NCI-H1436 (cell line): ENCODE results near the gene ABCA4.

Experiments used
- DNase-seq: peaks from one replicate; lab custom pipeline; 2025; lab: John Stamatoyannopoulos, UW

Gene ABCA4

GRCh38 chr1:94122201-94122970 lies 1.4 kb upstream of the ABCA4 start:
- no peak for DNase-seq

GRCh38 chr1:94121411-94121821 lies 468 bp upstream of the ABCA4 start:
- no peak for DNase-seq

GRCh38 chr1:94120570-94120901 lies 412 bp downstream of the ABCA4 start:
- no peak for DNase-seq

DNA sequence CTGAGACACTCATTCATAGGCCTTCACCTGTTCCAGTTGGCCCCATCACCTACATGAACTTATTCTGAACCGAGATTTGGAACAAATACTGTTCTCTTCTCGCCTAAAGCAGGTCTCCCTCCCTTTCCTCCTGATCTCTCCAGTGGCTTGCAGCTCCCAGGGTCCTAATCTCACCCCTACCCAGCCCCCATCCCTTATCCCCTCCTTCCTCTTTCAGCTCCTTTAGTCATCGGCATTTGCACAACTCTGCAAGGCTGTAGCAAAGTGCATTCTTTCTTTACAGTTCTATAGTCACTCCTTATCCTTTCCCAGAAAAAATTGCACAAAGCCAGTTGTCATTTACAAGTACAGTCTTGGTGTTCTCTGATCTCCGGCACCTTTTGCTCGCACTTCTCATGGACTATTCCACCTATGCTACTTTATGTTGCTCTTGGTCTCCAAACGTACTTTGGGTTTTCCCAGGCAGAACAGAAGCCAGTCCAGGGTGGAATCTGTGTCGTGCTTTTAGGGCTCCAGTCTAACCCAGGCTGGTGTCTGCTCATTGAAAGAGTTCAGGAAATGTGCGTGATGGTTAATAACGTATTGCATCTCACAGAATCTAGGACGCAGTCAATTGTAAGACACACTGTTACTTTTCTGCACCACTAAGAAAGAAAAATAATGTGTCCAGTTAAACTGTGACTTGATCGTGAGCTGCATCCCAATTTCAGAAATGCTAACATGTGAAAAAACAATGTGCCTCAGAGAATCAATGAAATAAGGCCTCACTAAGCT lies 965 bp downstream of the ABCA4 start:
- no peak for DNase-seq

- no peak for DNase-seq
Measured at GRCh38 chr1:94119306-94119705, 1.6 kb downstream of the ABCA4 start.

DNA sequence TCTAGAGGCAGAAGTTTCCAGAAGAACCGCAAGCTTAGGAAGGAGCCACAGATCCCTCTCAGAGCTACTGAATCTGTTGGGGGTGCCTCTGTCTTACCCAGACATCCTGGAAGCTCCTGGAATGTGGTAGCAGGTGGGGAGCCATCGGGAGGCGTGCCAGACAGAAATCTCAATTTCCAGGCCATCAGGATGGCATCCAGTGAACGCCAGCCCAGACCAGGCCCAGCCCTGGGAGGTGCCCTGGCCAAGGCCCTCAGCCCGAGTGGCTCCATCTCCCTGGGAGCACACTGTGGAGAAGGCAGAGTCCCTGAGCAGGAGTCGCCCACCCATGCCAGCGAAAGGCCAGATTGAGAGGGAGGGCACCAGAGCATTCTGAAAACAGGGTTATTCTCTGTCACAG lies 2.5 kb downstream of the ABCA4 start:
- DNase-seq: no peak

- no peak for DNase-seq
Measured at GRCh38 chr1:94118013-94118412, 2.9 kb downstream of the ABCA4 start.

DNA sequence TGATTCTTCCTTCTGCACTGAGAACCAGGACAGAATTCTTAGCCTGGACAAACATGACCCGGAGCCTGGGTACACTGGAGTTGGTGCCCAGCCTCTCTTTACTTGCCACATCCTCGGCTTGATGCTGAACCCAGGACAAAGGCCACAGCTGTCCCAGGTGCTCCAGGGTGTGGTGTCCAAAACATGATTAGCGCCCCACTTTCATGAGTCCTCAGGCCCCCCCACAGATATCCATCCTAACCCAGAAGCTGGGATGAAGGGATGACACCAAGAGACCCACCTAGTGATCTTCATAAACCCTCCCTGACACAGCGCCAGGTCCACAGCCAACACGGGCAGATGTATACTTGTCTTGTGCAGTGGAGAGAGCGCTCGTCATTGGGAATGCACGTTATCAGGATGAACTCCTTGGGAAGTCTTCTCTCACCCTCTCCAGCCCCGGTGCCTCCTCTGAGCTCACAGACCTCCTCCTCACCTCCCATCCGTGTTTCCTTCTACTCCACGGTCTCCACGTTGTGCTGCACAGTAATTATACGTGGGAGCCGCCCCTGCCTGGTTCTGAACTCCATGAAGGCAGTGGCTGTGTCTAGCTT lies 3.6 kb downstream of the ABCA4 start:
- DNase-seq: no peak

- no peak for DNase-seq
Measured at GRCh38 chr1:94115900-94116436, 5.0 kb downstream of the ABCA4 start.

DNA sequence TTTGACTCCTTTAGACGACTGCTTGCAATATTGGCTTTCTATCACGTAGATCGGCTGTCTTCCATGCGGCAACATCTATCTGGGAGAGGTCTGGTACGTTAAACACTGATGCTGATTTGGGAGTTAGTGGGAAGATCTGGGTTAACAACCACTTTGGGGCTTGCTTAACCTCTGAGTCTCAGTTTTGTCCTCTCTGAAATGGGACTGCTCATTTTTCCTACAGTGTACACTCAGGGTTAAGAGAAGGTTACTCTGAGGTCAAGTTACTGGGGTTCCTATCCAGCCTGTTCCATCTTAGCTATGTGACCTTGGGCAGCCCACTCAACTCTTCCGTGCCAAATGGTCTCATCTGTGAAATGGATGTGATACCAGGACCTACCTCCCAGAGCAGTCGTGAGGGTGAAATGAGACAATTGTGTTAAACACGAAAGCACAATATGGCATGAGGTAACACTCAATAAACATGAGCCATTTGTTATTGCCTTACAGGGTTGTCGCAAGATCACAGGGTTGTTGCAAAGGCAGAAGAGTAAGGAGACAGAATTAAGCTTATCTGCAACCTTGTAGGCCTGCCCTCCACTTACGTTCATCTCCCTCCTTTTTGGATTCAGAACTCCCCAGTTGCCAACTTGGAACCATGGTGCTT lies 5.6 kb downstream of the ABCA4 start:
- DNase-seq: no peak

GRCh38 chr1:94113589-94114226 lies 7.2 kb downstream of the ABCA4 start:
- no peak for DNase-seq

- DNase-seq: no peak
Measured at GRCh38 chr1:94111879-94112278, 9.1 kb downstream of the ABCA4 start.

GRCh38 chr1:94110946-94111740 lies 9.8 kb downstream of the ABCA4 start:
- no peak for DNase-seq

GRCh38 chr1:94110021-94110761 lies 10.8 kb downstream of the ABCA4 start:
- DNase-seq: no peak

- no peak for DNase-seq
Measured at GRCh38 chr1:94109478-94109877, 11.5 kb downstream of the ABCA4 start.

- DNase-seq: no peak
Measured at GRCh38 chr1:94107141-94107540, 13.8 kb downstream of the ABCA4 start.

DNA sequence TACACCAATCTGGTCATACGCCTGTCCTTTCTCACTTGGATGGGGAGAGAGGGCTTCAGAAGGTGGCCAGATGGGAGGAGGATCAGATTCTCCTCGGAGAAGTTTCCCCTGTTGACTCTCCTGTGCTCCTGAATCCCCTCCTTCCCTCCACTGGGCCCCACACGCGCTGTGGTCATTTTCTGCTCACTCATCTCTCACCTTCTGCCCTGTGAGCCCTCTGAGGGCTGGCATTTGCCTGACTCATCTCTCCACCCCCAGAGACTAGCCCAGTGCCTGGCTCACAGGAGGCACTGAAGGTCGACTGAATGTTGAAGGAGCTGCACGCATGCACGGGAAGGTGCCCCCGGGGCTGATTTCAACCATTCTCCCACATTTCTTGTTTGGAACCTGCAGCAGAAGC lies 14.2 kb downstream of the ABCA4 start:
- no peak for DNase-seq

DNA sequence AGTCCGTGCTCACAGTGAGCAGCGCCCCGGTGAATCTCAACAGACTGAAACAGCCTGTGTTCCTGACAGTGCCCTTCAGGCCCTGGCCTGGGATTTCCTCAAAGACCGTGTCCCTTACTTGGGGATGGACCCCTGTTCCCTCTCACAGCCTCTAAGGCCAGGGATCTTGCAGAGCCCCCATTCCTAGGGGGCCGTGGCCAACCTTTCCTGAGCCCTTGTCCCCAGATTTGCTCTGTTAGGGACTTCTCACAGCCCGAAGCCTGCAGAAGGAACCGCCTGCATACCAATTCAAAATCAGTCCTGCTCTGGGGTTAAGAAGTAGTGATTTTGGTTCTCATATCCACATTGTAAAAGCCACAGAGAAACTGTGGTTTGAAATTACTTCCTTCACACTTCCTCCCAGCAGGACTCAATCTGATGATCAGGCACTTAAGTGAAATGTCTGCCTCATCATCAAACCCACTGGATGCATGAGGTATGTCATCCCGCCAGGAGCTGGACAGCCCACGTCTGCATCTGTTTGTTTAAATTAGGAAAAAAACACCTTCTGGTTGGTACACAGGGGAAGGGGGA lies 14.9 kb downstream of the ABCA4 start:
- no peak for DNase-seq

- DNase-seq: no peak
Measured at GRCh38 chr1:94105581-94105952, 15.4 kb downstream of the ABCA4 start.
